Ishikawa (cell line): ENCODE measurements around the gene TSTD2.

Source experiments
- CEBPB ChIP-seq: IDR thresholded peaks from 2 replicates; pipeline ENCODE4 v1.6.1; 2012
- CREB1 ChIP-seq: IDR thresholded peaks from 2 replicates; pipeline ENCODE4 v1.6.1; 2012; ENCODE audit warnings: low read depth
- EGR1 ChIP-seq: IDR thresholded peaks from 2 replicates; pipeline ENCODE4 v1.6.1; 2012
- EP300 ChIP-seq: IDR thresholded peaks from 2 replicates; pipeline ENCODE4 v1.6.1; 2012; ENCODE audit warnings: borderline replicate concordance
- FOXM1 ChIP-seq: IDR thresholded peaks from 2 replicates; pipeline ENCODE4 v1.6.1; 2012; ENCODE audit warnings: low read depth, borderline replicate concordance
- NFIC ChIP-seq: IDR thresholded peaks from 2 replicates; pipeline ENCODE4 v1.6.1; 2012
- RAD21 ChIP-seq: IDR thresholded peaks from 2 replicates; pipeline ENCODE4 v1.6.1; 2012; ENCODE audit warnings: low read depth
- REST ChIP-seq: IDR thresholded peaks from 2 replicates; pipeline ENCODE4 v1.6.1; 2012; ENCODE audit warnings: low read depth, mild to moderate bottlenecking
- TAF1 ChIP-seq: IDR thresholded peaks from 2 replicates; pipeline ENCODE4 v1.6.1; 2012; ENCODE audit warnings: low read depth, mild to moderate bottlenecking
- TCF12 ChIP-seq: IDR thresholded peaks from 2 replicates; pipeline ENCODE4 v1.6.1; 2012; ENCODE audit warnings: low read depth
- TEAD4 ChIP-seq: IDR thresholded peaks from 2 replicates; pipeline ENCODE4 v1.6.1; 2012
- USF1 ChIP-seq: IDR thresholded peaks from 2 replicates; pipeline ENCODE4 v1.6.1; 2012
- YY1 ChIP-seq: IDR thresholded peaks from 2 replicates; pipeline ENCODE4 v1.6.1; 2012; ENCODE audit warnings: low read depth
- ZBTB7A ChIP-seq: IDR thresholded peaks from 2 replicates; pipeline ENCODE4 v1.6.1; 2012; ENCODE audit warnings: low read depth
- TF ChIP-seq, protein P1 (sequence below): IDR thresholded peaks from 2 replicates; pipeline ENCODE4 v1.6.1; 2012

The TSTD2 gene

DNA sequence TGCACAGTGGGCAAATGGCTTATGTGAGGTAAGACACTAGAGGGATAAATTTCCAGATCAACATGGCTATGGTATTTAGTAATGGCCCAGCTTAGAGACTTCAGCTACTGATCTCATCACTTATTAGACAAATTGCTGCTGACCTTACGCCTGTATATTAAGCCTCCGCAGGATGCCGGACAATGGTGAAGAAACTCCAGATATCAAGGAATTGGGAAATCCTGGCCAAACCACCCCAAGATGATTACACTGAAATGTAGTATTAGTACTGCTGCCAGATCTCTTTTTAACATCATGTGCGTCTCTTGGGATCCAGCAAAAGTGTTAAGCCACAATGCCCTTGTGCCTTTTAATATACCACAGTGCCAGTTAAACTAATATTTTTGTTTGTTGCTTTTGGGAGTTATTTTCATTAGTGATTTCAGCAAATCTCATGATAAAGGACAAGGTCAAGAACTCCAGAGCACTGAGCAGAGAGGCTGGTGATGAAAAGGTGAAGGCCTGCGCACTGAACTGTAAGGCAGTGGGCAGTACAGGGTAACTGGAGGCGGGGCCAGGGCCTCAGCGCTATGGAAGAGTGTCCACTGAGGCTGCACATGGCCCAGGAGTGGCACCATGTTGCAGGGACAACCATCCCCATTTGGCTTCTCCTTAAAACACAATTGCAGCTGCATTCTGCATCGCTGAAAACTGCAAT, 32.5 kb downstream of the TSTD2 start:
- TF ChIP-seq, protein P1, sequence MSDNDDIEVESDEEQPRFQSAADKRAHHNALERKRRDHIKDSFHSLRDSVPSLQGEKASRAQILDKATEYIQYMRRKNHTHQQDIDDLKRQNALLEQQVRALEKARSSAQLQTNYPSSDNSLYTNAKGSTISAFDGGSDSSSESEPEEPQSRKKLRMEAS = no peak
- TF ChIP-seq FOXM1 (no peak), TCF12 (no peak), TEAD4 (no peak), RAD21 (no peak), TAF1 (no peak), CREB1 (no peak), USF1 (no peak), NFIC (no peak), EP300 (no peak), EGR1 (no peak), YY1 (no peak), ZBTB7A (no peak), CEBPB (no peak)

GRCh38 chr9:97599314-97599846, 33.8 kb downstream of the TSTD2 start:
- TF ChIP-seq CREB1 (no peak), YY1 (no peak), FOXM1 (no peak), TAF1 (no peak), TCF12 (no peak), EP300 (no peak), ZBTB7A (no peak)
- TF ChIP-seq, protein P1 = no peak

GRCh38 chr9:97598461-97599288, 34.5 kb downstream of the TSTD2 start:
- TF ChIP-seq FOXM1 = no peak
- no peak for TF ChIP-seq NFIC
- TF ChIP-seq CREB1 = no peak
- no peak for TF ChIP-seq REST
- TF ChIP-seq TEAD4 = 0 out of 2 replicates have a peak, but pooled peaks have one; percentile 16
- TF ChIP-seq, protein P1 = no peak
- TF ChIP-seq YY1 = no peak
- no peak for TF ChIP-seq TAF1
- peak; percentile 73 for TF ChIP-seq RAD21
- TF ChIP-seq ZBTB7A = no peak
- no peak for TF ChIP-seq USF1
- TF ChIP-seq EP300 = no peak
- TF ChIP-seq CEBPB = 0 out of 2 replicates have a peak, but pooled peaks have one; percentile 0
- TF ChIP-seq TCF12 = no peak
- TF ChIP-seq EGR1 = no peak

GRCh38 chr9:97596906-97597305, 36.3 kb downstream of the TSTD2 start:
- TF ChIP-seq FOXM1 (no peak), NFIC (no peak), TEAD4 (no peak), EP300 (no peak), EGR1 (no peak), YY1 (no peak), CREB1 (no peak), REST (no peak), RAD21 (no peak), USF1 (no peak), ZBTB7A (no peak), TCF12 (no peak), CEBPB (no peak), TAF1 (no peak)
- TF ChIP-seq, protein P1 = no peak
